HG03342 (cell line): Measurements from ENCODE around the gene PTPRE.

Source experiments
- ATAC-seq: cut with Tn5 transposase; IDR thresholded peaks from one replicate; pipeline ENCODE4 v1.9.1; 2021; ENCODE audit warnings: mild to moderate bottlenecking, moderate library complexity; ENCODE audit not compliant: unreplicated experiment

PTPRE gene

GRCh38 chr10:128111696-128112095 is 204.8 kb downstream of the PTPRE start:
- ATAC-seq, result no peak

GRCh38 chr10:128113026-128113425 is 206.1 kb downstream of the PTPRE start:
- no peak for ATAC-seq

GRCh38 chr10:128114901-128115300 is 208.0 kb downstream of the PTPRE start:
- ATAC-seq, result no peak

- no peak for ATAC-seq
Measured at GRCh38 chr10:128115356-128115755, 208.5 kb downstream of the PTPRE start.

GRCh38 chr10:128116187-128116586 is 209.3 kb downstream of the PTPRE start:
- ATAC-seq, result no peak

- ATAC-seq, result no peak
Measured at GRCh38 chr10:128116851-128117615, 210.1 kb downstream of the PTPRE start.

GRCh38 chr10:128121750-128122412 is 215.0 kb downstream of the PTPRE start:
- ATAC-seq, result no peak

- ATAC-seq, result no peak
Measured at GRCh38 chr10:128122931-128123330, 216.0 kb downstream of the PTPRE start.

GRCh38 chr10:128123846-128124245 is 216.9 kb downstream of the PTPRE start:
- no peak for ATAC-seq

GRCh38 chr10:128124813-128125403 is 218.0 kb downstream of the PTPRE start:
- ATAC-seq, result no peak

- ATAC-seq, result no peak
Measured at GRCh38 chr10:128125416-128125943, 218.6 kb downstream of the PTPRE start.

- peak; percentile 87 for ATAC-seq
Measured at GRCh38 chr10:128125944-128126764, 219.3 kb downstream of the PTPRE start, which contains the start of gene MKI67. TSS of gene MKI67 (minus strand) at chr10:128126423. CDS start at chr10:128125667, 756 bp downstream.

- no peak for ATAC-seq
Measured at GRCh38 chr10:128128582-128128981, 221.7 kb downstream of the PTPRE start.

- no peak for ATAC-seq
Measured at GRCh38 chr10:128130051-128130450, 223.1 kb downstream of the PTPRE start.
